GM23338 (cell line): ENCODE data around the gene PIGA. TPM values are rescaled to one million over a fixed set of nuclear protein-coding genes. Genes with fewer than 3 reads are reported as not detected.

Source experiments
- ATAC-seq: fragments of 200-7000 bp; cut with Tn5 transposase; 3 replicates; pipeline ENCODE4 v1.9.1; 2020
- DNase-seq: peaks from one replicate; pipeline ENCODE4 v3.0.0-alpha.2; 2015; ENCODE audit warnings: low spot score
- H2AFZ ChIP-seq: fragments of 200-600 bp; sonication (generic); 2 replicates; pipeline ENCODE4 v1.8.0; 2016; ENCODE audit warnings: antibody characterized with exemption, mild to moderate bottlenecking, moderate library complexity
- H3F3A ChIP-seq: fragments of 200-600 bp; sonication (generic); replicated peaks from 2 replicates; pipeline ENCODE4 v1.8.0; 2017; ENCODE audit warnings: antibody characterized with exemption, mixed run types, low read depth
- H3K27ac ChIP-seq: fragments of 200-600 bp; sonication (generic); 2 replicates; pipeline ENCODE4 v1.6.1; 2016; ENCODE audit warnings: low read depth
- H3K27me3 ChIP-seq: fragments of 200-600 bp; sonication (generic); 2 replicates; pipeline ENCODE4 v1.8.0; 2016; ENCODE audit warnings: mild to moderate bottlenecking, mixed run types, moderate library complexity; ENCODE audit not compliant: insufficient read depth
- H3K36me3 ChIP-seq: fragments of 200-600 bp; sonication (generic); 2 replicates; pipeline ENCODE4 v1.8.0; 2016; ENCODE audit warnings: mild to moderate bottlenecking; ENCODE audit not compliant: insufficient read depth
- H3K4me1 ChIP-seq: fragments of 200-600 bp; sonication (generic); 2 replicates; pipeline ENCODE4 v1.8.0; 2016; ENCODE audit warnings: mild to moderate bottlenecking, moderate library complexity; ENCODE audit not compliant: insufficient read depth
- H3K4me2 ChIP-seq: fragments of 200-600 bp; sonication (generic); 2 replicates; pipeline ENCODE4 v1.7.1; 2017; ENCODE audit warnings: mixed run types
- H3K4me3 ChIP-seq: fragments of 200-600 bp; sonication (generic); 2 replicates; pipeline ENCODE4 v1.6.1; 2016; ENCODE audit warnings: mixed run types
- H3K79me2 ChIP-seq: fragments of 200-600 bp; sonication (generic); replicated peaks from 2 replicates; pipeline ENCODE4 v1.8.0; 2017; ENCODE audit warnings: mild to moderate bottlenecking; ENCODE audit not compliant: insufficient read depth
- H3K9me2 ChIP-seq: fragments of 200-600 bp; sonication (generic); 2 replicates; pipeline ENCODE4 v1.8.0; 2017; ENCODE audit not compliant: insufficient read depth
- H4K20me1 ChIP-seq: fragments of 200-600 bp; sonication (generic); replicated peaks from 2 replicates; pipeline ENCODE4 v1.8.0; 2017; ENCODE audit warnings: mild to moderate bottlenecking; ENCODE audit not compliant: insufficient read depth
- H3K27ac Mint-ChIP-seq: 2 replicates; pipeline ENCODE4 v1.8.0; 2020; ENCODE audit warnings: inconsistent platforms, mild to moderate bottlenecking, moderate library complexity, mixed read lengths
- H3K27me3 Mint-ChIP-seq: 3 replicates; pipeline ENCODE4 v1.8.0; 2022; ENCODE audit warnings: low read depth, mild to moderate bottlenecking, moderate library complexity, mixed read lengths, inconsistent platforms; ENCODE audit not compliant: insufficient read depth, poor library complexity
- H3K36me3 Mint-ChIP-seq: 3 replicates; pipeline ENCODE4 v1.8.0; 2021; ENCODE audit warnings: low read depth, mild to moderate bottlenecking, inconsistent platforms, moderate library complexity, mixed read lengths
- H3K4me1 Mint-ChIP-seq: 3 replicates; pipeline ENCODE4 v1.8.0; 2020; ENCODE audit warnings: mild to moderate bottlenecking, inconsistent platforms, mixed read lengths
- H3K4me3 Mint-ChIP-seq: 3 replicates; pipeline ENCODE4 v1.8.0; 2021; ENCODE audit warnings: moderate library complexity, mild to moderate bottlenecking, inconsistent platforms, mixed read lengths
- H3K9me3 Mint-ChIP-seq: 3 replicates; pipeline ENCODE4 v1.8.0; 2020; ENCODE audit warnings: moderate library complexity, mild to moderate bottlenecking, inconsistent platforms, mixed read lengths
- EZH2phosphoT487 ChIP-seq: fragments of 200-600 bp; sonication (generic); IDR thresholded peaks from one replicate; pipeline ENCODE4 v1.8.1; 2018; ENCODE audit warnings: antibody characterized with exemption; ENCODE audit not compliant: unreplicated experiment
- POLR2AphosphoS5 ChIP-seq: IDR thresholded peaks from 2 replicates; pipeline ENCODE4 v1.6.1; 2016; ENCODE audit warnings: antibody characterized with exemption, low read depth
- STAT1 ChIP-seq: IDR thresholded peaks from one replicate; pipeline ENCODE4 v1.6.1; 2016; ENCODE audit warnings: antibody characterized with exemption; ENCODE audit not compliant: unreplicated experiment
- ZNF114 ChIP-seq: fragments of 250-450 bp; sonication (Bioruptor Pico); IDR thresholded peaks from 2 replicates; pipeline ENCODE4 v1.5.0; 2020; ENCODE audit warnings: mild to moderate bottlenecking, moderate library complexity
- polyA plus RNA-seq: library from polyadenylated mRNA; unstranded; fragments of >200 nt; fragmentation: Nextera tagmentation; extraction: Ambion mirVana; gene quantifications from 2 replicates; pipeline ENCODE4 v1.2.1, GENCODE V29; 2016
- total RNA-seq: library from RNA; depleted of rRNA; stranded (reverse); fragments of >200 nt; shearing (Covaris generic); gene quantifications from 2 replicates; pipeline ENCODE4 v1.2.3, GENCODE V29; 2014
- TF ChIP-seq, protein P1 (sequence below): fragments of 250-450 bp; sonication (Bioruptor Pico); IDR thresholded peaks from 2 replicates; pipeline ENCODE4 v1.5.0; 2020; ENCODE audit warnings: mild to moderate bottlenecking, moderate library complexity
- TF ChIP-seq, protein P2 (sequence below): IDR thresholded peaks from 2 replicates; pipeline ENCODE4 v1.6.1; 2016; ENCODE audit warnings: antibody characterized with exemption
- TF ChIP-seq, protein P3 (sequence below), 2 experiments: fragments of 200-600 bp in 1 of 2; sonication (generic) in 1 of 2; conservative IDR thresholded peaks; 2 replicates each; pipeline versions ENCODE4 v1.5.1 to v1.6.1; 2016 to 2017; ENCODE audit warnings: antibody characterized with exemption in 2 of 2, low read depth in 2 of 2, mild to moderate bottlenecking in 2 of 2, moderate library complexity in 1 of 2

Gene PIGA
- total and polyA plus RNA-seq, 2 experiments from 2014 or later: 3.5 to 12.1 TPM

DNA sequence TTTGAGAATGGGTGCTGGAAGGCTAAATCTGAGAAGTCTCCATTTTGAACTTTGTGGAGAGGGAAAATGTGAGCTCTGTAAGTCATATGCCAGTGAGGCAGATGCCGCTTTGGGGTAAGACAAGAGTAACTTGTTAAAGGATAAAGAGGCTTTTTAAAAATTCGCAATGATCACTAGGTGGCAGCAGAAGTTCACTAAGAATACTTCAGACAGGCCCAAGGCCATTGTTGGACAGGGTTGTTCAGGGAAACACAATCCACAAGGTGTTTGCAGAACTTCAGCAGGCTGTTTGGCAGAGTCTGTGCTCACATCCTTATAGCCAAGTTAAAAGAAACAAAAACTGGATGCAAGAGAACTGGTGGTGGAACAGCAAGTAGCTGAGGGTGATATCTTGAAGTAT, 13.7 kb upstream of the PIGA start (continued):
- TF ChIP-seq, protein P1, sequence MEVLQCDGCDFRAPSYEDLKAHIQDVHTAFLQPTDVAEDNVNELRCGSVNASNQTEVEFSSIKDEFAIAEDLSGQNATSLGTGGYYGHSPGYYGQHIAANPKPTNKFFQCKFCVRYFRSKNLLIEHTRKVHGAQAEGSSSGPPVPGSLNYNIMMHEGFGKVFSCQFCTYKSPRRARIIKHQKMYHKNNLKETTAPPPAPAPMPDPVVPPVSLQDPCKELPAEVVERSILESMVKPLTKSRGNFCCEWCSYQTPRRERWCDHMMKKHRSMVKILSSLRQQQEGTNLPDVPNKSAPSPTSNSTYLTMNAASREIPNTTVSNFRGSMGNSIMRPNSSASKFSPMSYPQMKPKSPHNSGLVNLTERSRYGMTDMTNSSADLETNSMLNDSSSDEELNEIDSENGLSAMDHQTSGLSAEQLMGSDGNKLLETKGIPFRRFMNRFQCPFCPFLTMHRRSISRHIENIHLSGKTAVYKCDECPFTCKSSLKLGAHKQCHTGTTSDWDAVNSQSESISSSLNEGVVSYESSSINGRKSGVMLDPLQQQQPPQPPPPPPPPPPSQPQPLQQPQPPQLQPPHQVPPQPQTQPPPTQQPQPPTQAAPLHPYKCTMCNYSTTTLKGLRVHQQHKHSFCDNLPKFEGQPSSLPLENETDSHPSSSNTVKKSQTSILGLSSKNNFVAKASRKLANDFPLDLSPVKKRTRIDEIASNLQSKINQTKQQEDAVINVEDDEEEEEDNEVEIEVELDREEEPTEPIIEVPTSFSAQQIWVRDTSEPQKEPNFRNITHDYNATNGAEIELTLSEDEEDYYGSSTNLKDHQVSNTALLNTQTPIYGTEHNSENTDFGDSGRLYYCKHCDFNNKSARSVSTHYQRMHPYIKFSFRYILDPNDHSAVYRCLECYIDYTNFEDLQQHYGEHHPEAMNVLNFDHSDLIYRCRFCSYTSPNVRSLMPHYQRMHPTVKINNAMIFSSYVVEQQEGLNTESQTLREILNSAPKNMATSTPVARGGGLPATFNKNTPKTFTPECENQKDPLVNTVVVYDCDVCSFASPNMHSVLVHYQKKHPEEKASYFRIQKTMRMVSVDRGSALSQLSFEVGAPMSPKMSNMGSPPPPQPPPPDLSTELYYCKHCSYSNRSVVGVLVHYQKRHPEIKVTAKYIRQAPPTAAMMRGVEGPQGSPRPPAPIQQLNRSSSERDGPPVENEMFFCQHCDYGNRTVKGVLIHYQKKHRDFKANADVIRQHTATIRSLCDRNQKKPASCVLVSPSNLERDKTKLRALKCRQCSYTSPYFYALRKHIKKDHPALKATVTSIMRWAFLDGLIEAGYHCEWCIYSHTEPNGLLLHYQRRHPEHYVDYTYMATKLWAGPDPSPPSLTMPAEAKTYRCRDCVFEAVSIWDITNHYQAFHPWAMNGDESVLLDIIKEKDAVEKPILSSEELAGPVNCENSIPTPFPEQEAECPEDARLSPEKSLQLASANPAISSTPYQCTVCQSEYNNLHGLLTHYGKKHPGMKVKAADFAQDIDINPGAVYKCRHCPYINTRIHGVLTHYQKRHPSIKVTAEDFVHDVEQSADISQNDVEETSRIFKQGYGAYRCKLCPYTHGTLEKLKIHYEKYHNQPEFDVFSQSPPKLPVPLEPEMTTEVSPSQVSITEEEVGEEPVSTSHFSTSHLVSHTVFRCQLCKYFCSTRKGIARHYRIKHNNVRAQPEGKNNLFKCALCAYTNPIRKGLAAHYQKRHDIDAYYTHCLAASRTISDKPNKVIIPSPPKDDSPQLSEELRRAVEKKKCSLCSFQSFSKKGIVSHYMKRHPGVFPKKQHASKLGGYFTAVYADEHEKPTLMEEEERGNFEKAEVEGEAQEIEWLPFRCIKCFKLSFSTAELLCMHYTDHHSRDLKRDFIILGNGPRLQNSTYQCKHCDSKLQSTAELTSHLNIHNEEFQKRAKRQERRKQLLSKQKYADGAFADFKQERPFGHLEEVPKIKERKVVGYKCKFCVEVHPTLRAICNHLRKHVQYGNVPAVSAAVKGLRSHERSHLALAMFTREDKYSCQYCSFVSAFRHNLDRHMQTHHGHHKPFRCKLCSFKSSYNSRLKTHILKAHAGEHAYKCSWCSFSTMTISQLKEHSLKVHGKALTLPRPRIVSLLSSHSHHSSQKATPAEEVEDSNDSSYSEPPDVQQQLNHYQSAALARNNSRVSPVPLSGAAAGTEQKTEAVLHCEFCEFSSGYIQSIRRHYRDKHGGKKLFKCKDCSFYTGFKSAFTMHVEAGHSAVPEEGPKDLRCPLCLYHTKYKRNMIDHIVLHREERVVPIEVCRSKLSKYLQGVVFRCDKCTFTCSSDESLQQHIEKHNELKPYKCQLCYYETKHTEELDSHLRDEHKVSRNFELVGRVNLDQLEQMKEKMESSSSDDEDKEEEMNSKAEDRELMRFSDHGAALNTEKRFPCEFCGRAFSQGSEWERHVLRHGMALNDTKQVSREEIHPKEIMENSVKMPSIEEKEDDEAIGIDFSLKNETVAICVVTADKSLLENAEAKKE (CRISPR knock-in tag): no peak

DNA sequence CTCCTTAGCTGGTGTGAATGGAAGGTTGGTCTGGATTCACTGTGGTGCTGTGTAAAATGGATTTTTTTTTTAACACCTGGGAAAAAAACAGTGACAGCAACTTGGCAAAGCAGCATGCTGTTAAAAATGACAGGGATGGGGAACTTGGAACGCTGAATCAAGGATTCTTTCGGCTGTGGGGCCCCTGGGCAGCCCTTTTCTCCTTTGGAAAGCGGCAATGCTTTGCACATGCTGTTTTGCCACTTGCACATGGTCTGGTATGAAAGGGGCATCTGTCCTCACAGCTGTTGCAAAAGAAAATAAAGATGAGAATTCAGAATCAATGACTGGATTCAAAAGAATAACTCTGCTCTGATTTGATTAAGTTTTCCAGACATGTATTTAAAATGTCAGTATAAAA, 10.7 kb upstream of the PIGA start:
- Histone ChIP-seq H3K79me2 (no peaks in the 10 kb centered on the region), H3K36me3 (no peaks in the 10 kb centered on the region), H2AFZ (no peak overlapping the region), H3K27ac (no peak overlapping the region), H3K4me3 (no peak overlapping the region), H3F3A (no peaks in the 10 kb centered on the region), H3K4me2 (no peak overlapping the region), H3K27me3 (no peaks in the 10 kb centered on the region), H4K20me1 (no peaks in the 10 kb centered on the region), H3K4me1 (no peaks in the 10 kb centered on the region), H3K9me2 (no peaks in the 10 kb centered on the region)
- H3K36me3 Mint-ChIP-seq: no peaks in the 10 kb centered on the region
- ATAC-seq (no peak), DNase-seq (no peak)
- H3K9me3 Mint-ChIP-seq: no peaks in the 10 kb centered on the region
- H3K27ac Mint-ChIP-seq: no peak overlapping the region
- no peak overlapping the region for H3K4me3 Mint-ChIP-seq
- no peaks in the 10 kb centered on the region for H3K27me3 Mint-ChIP-seq
- H3K4me1 Mint-ChIP-seq: peaks cover 10% of the 10 kb centered on the region; the same call in 2 of the 3 replicates
- no peak for TF ChIP-seq ZNF114 (CRISPR knock-in tag)
- TF ChIP-seq, protein P2, sequence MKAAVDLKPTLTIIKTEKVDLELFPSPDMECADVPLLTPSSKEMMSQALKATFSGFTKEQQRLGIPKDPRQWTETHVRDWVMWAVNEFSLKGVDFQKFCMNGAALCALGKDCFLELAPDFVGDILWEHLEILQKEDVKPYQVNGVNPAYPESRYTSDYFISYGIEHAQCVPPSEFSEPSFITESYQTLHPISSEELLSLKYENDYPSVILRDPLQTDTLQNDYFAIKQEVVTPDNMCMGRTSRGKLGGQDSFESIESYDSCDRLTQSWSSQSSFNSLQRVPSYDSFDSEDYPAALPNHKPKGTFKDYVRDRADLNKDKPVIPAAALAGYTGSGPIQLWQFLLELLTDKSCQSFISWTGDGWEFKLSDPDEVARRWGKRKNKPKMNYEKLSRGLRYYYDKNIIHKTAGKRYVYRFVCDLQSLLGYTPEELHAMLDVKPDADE: no peak
- no peak for TF ChIP-seq POLR2AphosphoS5
- TF ChIP-seq EZH2phosphoT487: no peak
- TF ChIP-seq, protein P1 (CRISPR knock-in tag): no peak
- no peak for TF ChIP-seq STAT1
- TF ChIP-seq, protein P3, sequence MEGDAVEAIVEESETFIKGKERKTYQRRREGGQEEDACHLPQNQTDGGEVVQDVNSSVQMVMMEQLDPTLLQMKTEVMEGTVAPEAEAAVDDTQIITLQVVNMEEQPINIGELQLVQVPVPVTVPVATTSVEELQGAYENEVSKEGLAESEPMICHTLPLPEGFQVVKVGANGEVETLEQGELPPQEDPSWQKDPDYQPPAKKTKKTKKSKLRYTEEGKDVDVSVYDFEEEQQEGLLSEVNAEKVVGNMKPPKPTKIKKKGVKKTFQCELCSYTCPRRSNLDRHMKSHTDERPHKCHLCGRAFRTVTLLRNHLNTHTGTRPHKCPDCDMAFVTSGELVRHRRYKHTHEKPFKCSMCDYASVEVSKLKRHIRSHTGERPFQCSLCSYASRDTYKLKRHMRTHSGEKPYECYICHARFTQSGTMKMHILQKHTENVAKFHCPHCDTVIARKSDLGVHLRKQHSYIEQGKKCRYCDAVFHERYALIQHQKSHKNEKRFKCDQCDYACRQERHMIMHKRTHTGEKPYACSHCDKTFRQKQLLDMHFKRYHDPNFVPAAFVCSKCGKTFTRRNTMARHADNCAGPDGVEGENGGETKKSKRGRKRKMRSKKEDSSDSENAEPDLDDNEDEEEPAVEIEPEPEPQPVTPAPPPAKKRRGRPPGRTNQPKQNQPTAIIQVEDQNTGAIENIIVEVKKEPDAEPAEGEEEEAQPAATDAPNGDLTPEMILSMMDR (conservative IDR thresholded peaks at IDR 0.05; ENCODE audit: low read depth in 2 of 2): no peak
